Fibroblast of skin of abdomen (primary cell): Measurements from ENCODE around the gene CNNM2.
A peak's percentile ranks its signal among the peaks of the same experiment; 100 is the strongest.
"Not testable (repeated sequence)": the region's sequence is repeated elsewhere in the genome, so short reads cannot be mapped to it uniquely, and the experiment has no call there.

ENCODE experiments used
- DNase-seq: peaks from one replicate; pipeline ENCODE4 v3.0.0-alpha.2; 2013

CNNM2 gene

GRCh38 chr10:102970562-102971340, 52.7 kb downstream of the CNNM2 start:
- DNase-seq: no peak

- no peak for DNase-seq
Measured at GRCh38 chr10:102975483-102976379, 57.6 kb downstream of the CNNM2 start.

GRCh38 chr10:102976380-102976726, 58.3 kb downstream of the CNNM2 start:
- DNase-seq: not testable (repeated sequence)

GRCh38 chr10:102982296-102982695, 64.2 kb downstream of the CNNM2 start:
- no peak for DNase-seq

GRCh38 chr10:102984086-102984485, 66.0 kb downstream of the CNNM2 start:
- no peak for DNase-seq

- no peak for DNase-seq
Measured at GRCh38 chr10:102985811-102986210, 67.7 kb downstream of the CNNM2 start.

- DNase-seq: peak; percentile 12
Measured at GRCh38 chr10:102988404-102989314, 70.6 kb downstream of the CNNM2 start.

- no peak for DNase-seq
Measured at GRCh38 chr10:102994531-102995295, 76.6 kb downstream of the CNNM2 start.

- no peak for DNase-seq
Measured at GRCh38 chr10:102996876-102997275, 78.8 kb downstream of the CNNM2 start.

GRCh38 chr10:102997998-102998397, 79.9 kb downstream of the CNNM2 start:
- DNase-seq: no peak

GRCh38 chr10:102998399-102998907, 80.4 kb downstream of the CNNM2 start:
- DNase-seq: no peak

- not testable (repeated sequence) for DNase-seq
Measured at GRCh38 chr10:103000050-103000449, 82.0 kb downstream of the CNNM2 start.

GRCh38 chr10:103007017-103007416, 88.9 kb downstream of the CNNM2 start:
- no peak for DNase-seq

- DNase-seq: no peak
Measured at GRCh38 chr10:103013416-103013815, 95.3 kb downstream of the CNNM2 start.

- no peak for DNase-seq
Measured at GRCh38 chr10:103019425-103019824, 101.3 kb downstream of the CNNM2 start.

GRCh38 chr10:103021150-103021899, 103.2 kb downstream of the CNNM2 start:
- no peak for DNase-seq

GRCh38 chr10:103021900-103022293, 103.8 kb downstream of the CNNM2 start:
- DNase-seq: peak; percentile 13

GRCh38 chr10:103025696-103026095, 107.6 kb downstream of the CNNM2 start:
- DNase-seq: no peak

- DNase-seq: no peak
Measured at GRCh38 chr10:103038570-103038969, 120.5 kb downstream of the CNNM2 start.

GRCh38 chr10:103040418-103040817, 122.3 kb downstream of the CNNM2 start:
- peak; percentile 63 for DNase-seq

- no peak for DNase-seq
Measured at GRCh38 chr10:103041391-103041790, 123.3 kb downstream of the CNNM2 start.
